K562 (cell line): ENCODE measurements around the gene HAUS3. TPM values are rescaled to one million over a fixed set of nuclear protein-coding genes. Genes with fewer than 3 reads are reported as not detected.

Experiments
- ATF1 ChIP-seq, 2 experiments: fragments of 450-650 bp in 1 of 2; IDR thresholded peaks; 2 replicates each; pipeline ENCODE4 v1.6.1; 2016; ENCODE audit warnings: missing compliant biosample characterization in 1 of 2, missing genetic modification characterization in 1 of 2
- CC2D1A ChIP-seq: fragments of 450-650 bp; IDR thresholded peaks from 2 replicates; pipeline ENCODE4 v1.6.1; 2017; ENCODE audit warnings: mild to moderate bottlenecking
- MLX ChIP-seq, 2 experiments: fragments of 450-650 bp in 1 of 2; sonication (generic) in 1 of 2; formaldehyde crosslinking; conservative IDR thresholded peaks; 2 replicates each; pipeline versions ENCODE4 v1.4.0 to v1.8.1; 2020 to 2022; ENCODE audit warnings: mild to moderate bottlenecking in 1 of 2, missing genetic modification reagents in 1 of 2
- NELFE ChIP-seq: IDR thresholded peaks from 2 replicates; pipeline ENCODE4 v1.6.1; 2011; ENCODE audit warnings: mild to moderate bottlenecking; ENCODE audit not compliant: insufficient read depth, insufficient read length
- TAF1 ChIP-seq: IDR thresholded peaks from 2 replicates; pipeline ENCODE4 v1.6.1; 2011; ENCODE audit warnings: mild to moderate bottlenecking, low read length, moderate library complexity; ENCODE audit not compliant: insufficient read depth, control insufficient read depth, severe bottlenecking; ENCODE audit errors: extremely low read depth
- TOE1 ChIP-seq, 2 experiments: fragments of 450-650 bp in 1 of 2; sonication (generic) in 1 of 2; formaldehyde crosslinking in 1 of 2; IDR thresholded peaks; 2 replicates each; pipeline versions ENCODE4 v1.7.1 to v1.8.0; 2016 to 2022; ENCODE audit warnings: borderline replicate concordance in 2 of 2, mild to moderate bottlenecking in 2 of 2, antibody characterized with exemption in 1 of 2, inconsistent platforms in 1 of 2, low read depth in 1 of 2, missing genetic modification reagents in 1 of 2, moderate library complexity in 1 of 2
- ZBTB11 ChIP-seq, 3 experiments: fragments of 200-800 bp in 1 of 3; fragments of 250-450 bp in 1 of 3; fragments of 450-650 bp in 1 of 3; sonication (Bioruptor Pico) in 1 of 3; sonication (Bioruptor generic) in 1 of 3; formaldehyde crosslinking in 1 of 3; IDR thresholded peaks; 2 replicates each; pipeline versions ENCODE4 v1.6.1 to v1.8.0; 2016 to 2022; ENCODE audit warnings: mild to moderate bottlenecking in 2 of 3, missing genetic modification characterization in 2 of 3, missing compliant biosample characterization in 1 of 3, moderate library complexity in 1 of 3
- ZC3H4 ChIP-seq: sonication (generic); formaldehyde crosslinking; IDR thresholded peaks from 2 replicates; pipeline ENCODE4 v1.9.0; 2021; ENCODE audit warnings: missing genetic modification reagents, borderline replicate concordance
- ZNF217 ChIP-seq: sonication (generic); formaldehyde crosslinking; IDR thresholded peaks from 2 replicates; pipeline ENCODE4 v1.8.0; 2022; ENCODE audit warnings: mild to moderate bottlenecking, missing genetic modification reagents
- polyA plus RNA-seq, 8 experiments: library from polyadenylated mRNA; depleted of rRNA in 4 of 8; stranded (reverse) in 5 of 8; unstranded in 3 of 8; fragments of >200 nt; fragmentation: Nextera tagmentation in 2 of 8; fragmentation: Illumina TruSeq in 1 of 8; extraction: Ambion mirVana in 2 of 8; extraction: Trizol in 1 of 8; gene quantifications; 2 replicates each; pipeline versions ENCODE4 v1.2.1 to v1.2.3, GENCODE V29; 2011 to 2014; ENCODE audit warnings: inconsistent platforms in 1 of 8, missing spikeins in 1 of 8
- total RNA-seq, 7 experiments: library from RNA; depleted of rRNA in 6 of 7; stranded (reverse); fragments of >200 nt in 6 of 7; fragmentation: Illumina TruSeq in 2 of 7; extraction: Trizol in 2 of 7; gene quantifications; 2 replicates each; pipeline versions ENCODE4 v1.2.1 to v1.2.3, GENCODE V29; 2011 to 2021; ENCODE audit warnings: low replicate concordance in 1 of 7

Gene HAUS3
- total and polyA plus RNA-seq, 9 of the 15 experiments (the other 6 are each of a cell fraction or from before 2014, with no cell fraction given) = 8.9 to 25.7 (median 21.5) TPM

GRCh38 chr4:2241410-2242353, at the start of gene HAUS3, which contains the start of gene POLN (continued):
- TF ChIP-seq NELFE = no peak
- peak; percentile 79 for TF ChIP-seq TAF1
- peak; percentile 43; the same call in 1 of the 2 replicates for TF ChIP-seq TOE1 (IDR thresholded peaks at IDR 0.05; ENCODE audit: borderline replicate concordance)
- no peak for TF ChIP-seq TOE1 (CRISPR knock-in tag; IDR thresholded peaks at IDR 0.05; ENCODE audit: borderline replicate concordance, low read depth)
- TF ChIP-seq MLX (CRISPR knock-in tag; conservative IDR thresholded peaks at IDR 0.05) = no peak
- no peak for TF ChIP-seq ZC3H4 (CRISPR knock-in tag)
- TF ChIP-seq ZNF217 (CRISPR knock-in tag) = no peak
- no peak for TF ChIP-seq ATF1 (CRISPR knock-in tag; IDR thresholded peaks at IDR 0.05)
- TF ChIP-seq ATF1 (tag; IDR thresholded peaks at IDR 0.05) = peak; percentile 49
- TF ChIP-seq CC2D1A = no peak
- 0 out of 6 replicates have a peak, but pooled peaks of 1 of the 3 experiments have one; percentile 28 for TF ChIP-seq ZBTB11 (CRISPR knock-in tag; IDR thresholded peaks at IDR 0.05)
